ENCODE results near the gene NMS.

DNA sequence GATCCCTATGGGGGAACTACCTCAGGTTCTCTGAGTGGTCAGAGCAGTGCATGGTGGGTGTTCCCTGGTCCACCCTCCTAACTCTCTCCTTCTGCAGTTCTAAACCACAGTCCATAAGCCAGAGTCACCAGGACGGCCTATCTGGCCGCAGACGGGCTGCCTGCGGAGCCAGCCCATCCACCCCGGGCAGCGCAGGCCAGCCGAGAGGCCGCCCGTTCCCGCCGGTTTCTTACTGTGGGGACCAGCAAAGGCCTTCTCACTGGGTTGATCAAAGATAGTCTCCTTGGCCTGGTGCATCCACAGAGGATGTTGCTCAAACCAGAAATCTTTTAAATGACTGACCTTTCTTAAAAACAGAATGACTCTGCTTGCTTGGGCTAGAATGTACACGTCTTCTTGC is 43.2 kb upstream of the NMS start:
- TF ChIP-seq, protein P1, sequence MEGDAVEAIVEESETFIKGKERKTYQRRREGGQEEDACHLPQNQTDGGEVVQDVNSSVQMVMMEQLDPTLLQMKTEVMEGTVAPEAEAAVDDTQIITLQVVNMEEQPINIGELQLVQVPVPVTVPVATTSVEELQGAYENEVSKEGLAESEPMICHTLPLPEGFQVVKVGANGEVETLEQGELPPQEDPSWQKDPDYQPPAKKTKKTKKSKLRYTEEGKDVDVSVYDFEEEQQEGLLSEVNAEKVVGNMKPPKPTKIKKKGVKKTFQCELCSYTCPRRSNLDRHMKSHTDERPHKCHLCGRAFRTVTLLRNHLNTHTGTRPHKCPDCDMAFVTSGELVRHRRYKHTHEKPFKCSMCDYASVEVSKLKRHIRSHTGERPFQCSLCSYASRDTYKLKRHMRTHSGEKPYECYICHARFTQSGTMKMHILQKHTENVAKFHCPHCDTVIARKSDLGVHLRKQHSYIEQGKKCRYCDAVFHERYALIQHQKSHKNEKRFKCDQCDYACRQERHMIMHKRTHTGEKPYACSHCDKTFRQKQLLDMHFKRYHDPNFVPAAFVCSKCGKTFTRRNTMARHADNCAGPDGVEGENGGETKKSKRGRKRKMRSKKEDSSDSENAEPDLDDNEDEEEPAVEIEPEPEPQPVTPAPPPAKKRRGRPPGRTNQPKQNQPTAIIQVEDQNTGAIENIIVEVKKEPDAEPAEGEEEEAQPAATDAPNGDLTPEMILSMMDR (IDR thresholded peaks at IDR 0.05) = no peak
- TF ChIP-seq POLR2A (IDR thresholded peaks at IDR 0.05) = no peak
